NT2/D1 (cell line): Measurements from ENCODE around the gene CHURC1.

Experiments
- SUZ12 ChIP-seq: IDR thresholded peaks from 2 replicates; pipeline ENCODE4 v1.6.1; 2011; ENCODE audit not compliant: insufficient read length, insufficient read depth; ENCODE audit errors: extremely low read depth
- YY1 ChIP-seq: IDR thresholded peaks from 2 replicates; pipeline ENCODE4 v1.6.1; 2011; ENCODE audit not compliant: insufficient read length, insufficient read depth
- ZNF274 ChIP-seq: IDR thresholded peaks from 2 replicates; pipeline ENCODE4 v1.6.1; 2011; ENCODE audit warnings: mild to moderate bottlenecking, low read depth, low read length

DNA sequence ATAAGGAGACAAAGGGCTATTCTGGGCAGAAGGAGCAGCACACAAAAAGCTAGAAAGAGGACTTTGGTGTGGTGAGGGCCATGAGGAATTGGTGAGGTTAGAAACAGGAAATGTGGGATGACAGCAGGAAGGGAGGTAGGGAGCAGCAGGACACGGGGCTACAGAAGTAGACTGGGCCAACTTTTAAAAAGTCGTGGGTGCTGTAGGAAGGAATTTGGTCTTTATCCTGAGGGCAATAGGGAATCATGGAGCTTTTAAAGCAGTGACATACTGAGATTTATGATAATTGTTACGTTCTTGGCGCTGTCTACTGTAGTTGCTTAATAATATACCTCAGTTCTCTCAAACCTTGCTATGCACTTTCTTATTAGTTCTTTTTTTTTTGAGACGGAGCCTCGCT, 8.2 kb upstream of the CHURC1 start:
- TF ChIP-seq ZNF274 (no peak), YY1 (no peak), SUZ12 (no peak)
